GM12801 (cell line): ENCODE results near the gene ANGPTL4.

ENCODE experiments used
- TF ChIP-seq, protein P1 (sequence below): IDR thresholded peaks from one replicate; pipeline ENCODE4 v1.5.1; 2011; ENCODE audit warnings: control low read depth; ENCODE audit not compliant: insufficient read length; ENCODE audit errors: extremely low read depth

Gene ANGPTL4

DNA sequence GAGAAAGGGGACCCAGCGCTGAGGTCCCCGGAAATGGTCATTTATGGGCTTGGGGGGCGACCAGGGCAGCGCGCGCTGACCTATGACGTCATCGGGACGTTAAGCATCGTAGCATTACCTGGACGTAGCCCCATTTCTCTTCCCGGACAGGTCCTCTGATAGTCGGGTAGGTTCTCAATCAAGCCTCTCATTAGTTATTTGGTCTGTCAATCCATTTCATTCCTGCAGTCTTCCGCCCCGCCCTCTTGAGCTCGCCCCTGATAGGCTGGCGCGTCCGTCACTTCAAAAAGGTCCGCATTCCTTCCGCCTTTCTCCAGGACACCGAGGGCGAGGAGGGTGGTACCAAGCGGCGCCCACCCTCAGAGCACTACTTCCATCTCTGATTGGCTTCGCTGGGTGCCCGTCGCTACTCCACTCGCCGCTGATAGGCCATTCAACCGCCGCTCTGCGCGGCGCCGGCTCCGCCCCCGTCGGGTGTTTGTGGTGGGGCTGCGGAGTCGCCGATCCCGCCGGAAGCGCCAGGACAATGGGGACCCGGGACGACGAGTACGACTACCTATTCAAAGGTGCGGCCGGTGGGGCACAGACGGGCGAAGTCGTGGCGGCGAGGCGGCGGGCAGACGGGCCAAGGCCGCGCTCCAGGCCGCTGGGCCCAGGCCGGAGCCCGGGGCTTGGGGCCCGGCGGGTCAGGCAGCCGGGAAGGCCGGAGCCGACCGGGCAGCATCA, 26.1 kb downstream of the ANGPTL4 start, which contains the start of gene RAB11B:
Gene RAB11B (plus strand): TSS at position 470 of the 726 bp plus-strand sequence. CDS start 57 bp downstream, at position 527.
- TF ChIP-seq, protein P1, sequence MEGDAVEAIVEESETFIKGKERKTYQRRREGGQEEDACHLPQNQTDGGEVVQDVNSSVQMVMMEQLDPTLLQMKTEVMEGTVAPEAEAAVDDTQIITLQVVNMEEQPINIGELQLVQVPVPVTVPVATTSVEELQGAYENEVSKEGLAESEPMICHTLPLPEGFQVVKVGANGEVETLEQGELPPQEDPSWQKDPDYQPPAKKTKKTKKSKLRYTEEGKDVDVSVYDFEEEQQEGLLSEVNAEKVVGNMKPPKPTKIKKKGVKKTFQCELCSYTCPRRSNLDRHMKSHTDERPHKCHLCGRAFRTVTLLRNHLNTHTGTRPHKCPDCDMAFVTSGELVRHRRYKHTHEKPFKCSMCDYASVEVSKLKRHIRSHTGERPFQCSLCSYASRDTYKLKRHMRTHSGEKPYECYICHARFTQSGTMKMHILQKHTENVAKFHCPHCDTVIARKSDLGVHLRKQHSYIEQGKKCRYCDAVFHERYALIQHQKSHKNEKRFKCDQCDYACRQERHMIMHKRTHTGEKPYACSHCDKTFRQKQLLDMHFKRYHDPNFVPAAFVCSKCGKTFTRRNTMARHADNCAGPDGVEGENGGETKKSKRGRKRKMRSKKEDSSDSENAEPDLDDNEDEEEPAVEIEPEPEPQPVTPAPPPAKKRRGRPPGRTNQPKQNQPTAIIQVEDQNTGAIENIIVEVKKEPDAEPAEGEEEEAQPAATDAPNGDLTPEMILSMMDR = no peak

DNA sequence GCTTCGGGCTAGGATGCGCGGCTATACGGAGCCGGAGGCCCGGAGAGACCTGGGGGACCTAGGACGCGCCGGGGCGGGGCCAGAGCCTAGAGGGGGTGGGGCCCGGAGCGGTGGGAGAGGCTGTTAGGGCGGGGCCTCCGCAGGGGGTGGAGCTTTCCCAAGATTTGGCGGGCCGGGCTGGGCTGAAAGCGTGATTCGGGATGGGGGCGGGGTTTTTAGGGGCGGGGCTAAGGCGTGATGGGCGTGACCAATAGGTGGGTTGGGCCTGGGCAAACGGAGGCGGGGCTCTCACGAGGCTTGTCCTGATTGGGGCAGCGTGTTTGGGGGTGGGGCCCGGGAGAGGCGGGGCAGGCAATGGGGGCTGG, 26.6 kb downstream of the ANGPTL4 start:
- TF ChIP-seq, protein P1 = no peak

GRCh38 chr19:8391198-8392016, 27.5 kb downstream of the ANGPTL4 start:
- TF ChIP-seq, protein P1 = no peak

DNA sequence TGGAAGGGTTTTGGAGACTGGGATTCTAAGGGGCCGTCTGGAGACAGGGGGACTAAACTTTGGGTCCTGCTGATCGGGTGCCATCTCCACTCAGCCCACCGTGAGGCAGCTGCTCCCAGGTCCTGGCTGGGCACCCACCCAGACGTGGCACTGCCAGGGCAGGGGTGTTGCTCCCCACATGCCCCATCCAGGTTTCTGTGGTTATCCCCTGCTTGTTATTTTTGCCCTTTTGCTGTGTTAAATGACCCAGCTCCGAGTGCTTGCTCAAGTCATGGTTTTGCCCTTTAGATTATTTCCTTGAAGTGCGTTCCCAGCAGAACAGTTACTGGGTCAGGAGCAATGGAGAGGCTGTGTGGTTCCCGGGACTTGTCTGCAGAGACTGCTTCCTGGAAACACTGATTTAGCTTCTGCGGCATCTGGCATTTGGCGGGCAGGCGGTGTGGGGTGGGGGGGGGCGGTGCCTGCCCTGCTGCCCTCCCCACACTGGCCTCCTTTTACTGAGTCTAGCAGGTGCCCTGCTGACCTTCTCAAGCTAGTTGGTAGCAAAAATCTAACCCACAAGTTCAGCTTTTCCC, 28.1 kb downstream of the ANGPTL4 start:
- TF ChIP-seq, protein P1 = no peak

DNA sequence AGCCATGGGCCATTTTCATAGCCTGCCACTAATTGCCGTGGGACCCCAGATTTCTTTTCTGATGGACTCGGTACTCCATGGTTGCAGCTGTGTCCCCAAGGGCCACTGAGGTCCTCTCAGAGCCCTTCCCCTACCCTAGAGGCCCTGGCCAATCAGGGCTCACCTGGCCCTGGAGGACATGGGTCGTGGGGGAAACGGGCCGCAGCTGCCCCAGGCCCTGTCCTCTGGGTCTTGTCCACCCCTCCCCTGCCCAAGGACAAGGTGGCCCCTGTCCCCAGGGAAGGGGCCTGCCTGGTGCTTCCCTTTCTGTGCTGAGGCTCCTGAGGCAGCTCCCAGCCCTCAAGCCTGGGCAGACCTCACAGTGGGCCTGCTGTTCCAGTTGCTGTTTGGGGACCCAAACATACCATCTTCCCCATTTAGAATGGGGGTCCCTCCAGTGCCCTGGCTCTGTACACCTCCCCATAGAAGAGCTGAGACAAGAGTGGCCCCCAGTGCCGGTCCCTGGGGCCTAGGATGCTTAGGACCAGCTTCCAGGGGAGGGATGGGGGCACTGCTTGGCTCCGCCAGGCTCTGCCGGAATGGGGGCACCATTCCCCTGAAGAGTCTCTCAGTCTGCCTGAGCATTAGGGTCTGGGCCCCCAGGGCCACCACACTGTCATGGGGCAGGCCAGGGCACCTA, 29.4 kb downstream of the ANGPTL4 start:
- TF ChIP-seq, protein P1 = no peak

GRCh38 chr19:8393871-8394250, 29.9 kb downstream of the ANGPTL4 start:
- TF ChIP-seq, protein P1 = no peak

GRCh38 chr19:8395621-8396082, 31.7 kb downstream of the ANGPTL4 start:
- TF ChIP-seq, protein P1 = no peak
